ENCODE results near the gene INHBB. TPM values are rescaled to one million over a fixed set of nuclear protein-coding genes. Genes with fewer than 3 reads are reported as not detected.
"Not testable (repeated sequence)": the region's sequence is repeated elsewhere in the genome, so short reads cannot be mapped to it uniquely, and the experiment has no call there.

INHBB gene
- total RNA-seq, 1 donor from 2014 or later: not detected

DNA sequence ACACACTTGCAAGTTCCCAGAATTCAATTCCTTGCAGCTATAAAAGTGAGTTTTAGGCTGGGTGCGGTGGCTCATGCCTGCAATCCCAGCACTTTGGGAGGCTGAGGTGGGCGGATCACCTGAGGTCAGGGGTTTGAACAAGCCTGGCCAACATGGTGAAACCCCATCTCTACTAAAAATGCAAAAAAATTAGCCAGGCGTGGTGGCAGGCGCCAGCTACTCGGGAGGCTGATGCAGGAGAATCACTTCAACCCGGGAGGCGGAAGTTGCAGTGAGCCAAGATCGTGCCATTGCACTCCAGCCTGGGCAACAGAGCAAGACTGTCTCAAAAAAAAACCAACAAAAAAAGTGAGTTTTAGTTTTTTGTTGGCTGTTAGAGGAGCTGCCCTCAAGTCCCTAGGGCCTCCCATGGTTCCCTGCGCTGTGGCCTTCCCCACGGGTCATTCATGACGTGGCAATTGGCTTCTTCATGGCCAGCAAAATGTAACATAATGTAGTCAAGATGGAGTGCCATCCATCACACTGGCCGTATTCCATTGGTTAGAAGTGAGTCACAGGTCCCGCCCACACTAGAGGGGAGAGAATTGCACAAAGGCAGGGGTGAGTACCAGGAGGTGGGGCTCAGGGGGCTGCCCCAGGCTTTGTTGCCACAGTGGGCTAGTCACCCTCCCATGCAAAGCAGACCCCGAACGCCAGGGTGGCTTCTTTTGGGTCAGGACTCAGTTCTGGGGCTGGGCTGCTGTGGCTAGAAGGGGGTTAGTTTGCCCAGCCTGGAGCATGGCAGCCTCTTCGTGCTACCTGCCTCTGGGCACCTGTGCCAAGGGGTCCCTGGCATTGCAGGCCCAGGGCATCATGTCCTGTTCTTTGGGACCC, 37.7 kb upstream of the INHBB start:
- TF ChIP-seq, protein P1, sequence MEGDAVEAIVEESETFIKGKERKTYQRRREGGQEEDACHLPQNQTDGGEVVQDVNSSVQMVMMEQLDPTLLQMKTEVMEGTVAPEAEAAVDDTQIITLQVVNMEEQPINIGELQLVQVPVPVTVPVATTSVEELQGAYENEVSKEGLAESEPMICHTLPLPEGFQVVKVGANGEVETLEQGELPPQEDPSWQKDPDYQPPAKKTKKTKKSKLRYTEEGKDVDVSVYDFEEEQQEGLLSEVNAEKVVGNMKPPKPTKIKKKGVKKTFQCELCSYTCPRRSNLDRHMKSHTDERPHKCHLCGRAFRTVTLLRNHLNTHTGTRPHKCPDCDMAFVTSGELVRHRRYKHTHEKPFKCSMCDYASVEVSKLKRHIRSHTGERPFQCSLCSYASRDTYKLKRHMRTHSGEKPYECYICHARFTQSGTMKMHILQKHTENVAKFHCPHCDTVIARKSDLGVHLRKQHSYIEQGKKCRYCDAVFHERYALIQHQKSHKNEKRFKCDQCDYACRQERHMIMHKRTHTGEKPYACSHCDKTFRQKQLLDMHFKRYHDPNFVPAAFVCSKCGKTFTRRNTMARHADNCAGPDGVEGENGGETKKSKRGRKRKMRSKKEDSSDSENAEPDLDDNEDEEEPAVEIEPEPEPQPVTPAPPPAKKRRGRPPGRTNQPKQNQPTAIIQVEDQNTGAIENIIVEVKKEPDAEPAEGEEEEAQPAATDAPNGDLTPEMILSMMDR (IDR thresholded peaks at IDR 0.05; ENCODE audit: unreplicated experiment): no peak
- Mint-ChIP-seq H3K9me3 (no peaks in the 10 kb centered on the region), H3K27ac (no peak overlapping the region)

DNA sequence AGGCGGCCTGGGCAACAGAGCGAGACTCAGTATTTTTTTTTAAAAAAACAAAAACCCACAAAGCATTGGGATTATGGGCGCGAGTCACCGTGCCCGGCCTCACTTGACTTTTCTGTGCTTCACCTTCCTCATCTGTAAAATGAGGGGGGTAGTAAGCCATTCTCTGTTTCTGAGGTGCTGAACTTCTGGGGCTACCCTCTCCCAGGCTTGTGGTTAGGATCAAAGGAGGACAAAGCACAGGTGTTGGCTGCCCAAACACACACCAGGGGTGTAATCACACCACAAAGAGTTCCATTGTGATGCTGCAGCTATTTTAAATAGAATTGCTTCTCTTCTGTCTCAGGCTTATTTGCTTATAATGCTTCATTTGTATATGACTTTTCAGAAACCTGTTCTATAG, 35.8 kb upstream of the INHBB start:
- DNase-seq (ENCODE audit: low spot score in 2 of 2, unreplicated experiment in 2 of 2): no peak
- peaks cover 15% of the 10 kb centered on the region for H3K4me1 Mint-ChIP-seq
- peaks cover 17% of the 10 kb centered on the region for H3K27me3 Mint-ChIP-seq (ENCODE audit: low read depth)
- no peak overlapping the region for H3K27ac Mint-ChIP-seq
- TF ChIP-seq, protein P1 (IDR thresholded peaks at IDR 0.05; ENCODE audit: unreplicated experiment): no peak
- no peaks in the 10 kb centered on the region for H3K36me3 Mint-ChIP-seq
- no peaks in the 10 kb centered on the region for H3K9me3 Mint-ChIP-seq
- H3K4me3 Mint-ChIP-seq: no peak overlapping the region

More for the DNA sequence above, 37.7 kb upstream of the INHBB start:
- Mint-ChIP-seq H3K27me3 (ENCODE audit: low read depth) (peaks cover 5% of the 10 kb centered on the region), H3K4me1 (peaks cover 13% of the 10 kb centered on the region), H3K4me3 (no peak overlapping the region), H3K36me3 (peaks cover 5% of the 10 kb centered on the region)
- DNase-seq (ENCODE audit: low spot score in 2 of 2, unreplicated experiment in 2 of 2): no peak

DNA sequence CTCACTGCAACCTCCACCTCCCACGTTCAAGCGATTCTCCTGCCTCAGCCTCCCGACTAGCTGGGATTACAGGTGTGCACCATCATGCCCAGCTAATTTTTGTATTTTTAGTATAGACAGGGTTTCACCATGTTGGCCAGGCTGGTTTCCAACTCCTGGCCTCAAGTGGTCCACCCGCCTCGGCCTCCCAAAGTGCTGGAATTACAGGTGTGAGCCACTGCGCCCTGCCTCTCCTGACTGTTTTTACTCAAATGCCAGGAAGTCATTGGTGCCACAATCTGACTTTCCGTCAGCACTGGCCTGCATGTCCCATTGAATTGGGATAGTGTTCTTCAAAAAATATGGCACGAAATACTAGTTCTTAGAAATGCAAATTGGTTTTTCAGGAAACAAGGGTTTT, 35.1 kb upstream of the INHBB start:
- peaks cover 23% of the 10 kb centered on the region for H3K27me3 Mint-ChIP-seq (ENCODE audit: low read depth)
- not testable (repeated sequence) for H3K27ac Mint-ChIP-seq; H3K4me3 Mint-ChIP-seq; DNase-seq (ENCODE audit: low spot score in 2 of 2, unreplicated experiment in 2 of 2); H3K9me3 Mint-ChIP-seq; H3K36me3 Mint-ChIP-seq
- peaks cover 15% of the 10 kb centered on the region for H3K4me1 Mint-ChIP-seq

DNA sequence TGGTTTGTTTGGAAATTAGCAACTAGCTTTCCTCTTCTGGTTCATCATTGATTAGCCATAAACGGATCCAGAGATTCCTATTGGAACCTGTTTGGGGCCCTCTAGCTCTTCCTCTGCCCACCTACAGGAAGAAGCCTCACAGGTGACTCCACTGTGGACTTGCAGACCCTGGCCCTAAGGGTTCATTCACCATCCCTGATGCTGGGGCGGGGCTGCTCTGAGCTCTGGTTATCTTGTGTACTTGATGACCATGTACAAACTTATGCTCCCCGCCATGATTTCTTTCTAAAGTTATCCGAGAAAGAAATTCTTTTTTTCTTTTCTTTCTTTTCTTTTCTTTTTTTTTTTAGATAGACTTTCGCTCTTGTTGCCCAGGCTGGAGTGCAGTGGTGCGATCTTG, 33.9 kb upstream of the INHBB start:
- no peak for DNase-seq (ENCODE audit: low spot score in 2 of 2, unreplicated experiment in 2 of 2)
- peaks cover 28% of the 10 kb centered on the region for H3K27me3 Mint-ChIP-seq (ENCODE audit: low read depth)
- H3K27ac Mint-ChIP-seq: no peak overlapping the region
- no peak overlapping the region for H3K4me3 Mint-ChIP-seq
- peaks cover 15% of the 10 kb centered on the region for H3K4me1 Mint-ChIP-seq
- H3K36me3 Mint-ChIP-seq: no peaks in the 10 kb centered on the region
- TF ChIP-seq, protein P1 (IDR thresholded peaks at IDR 0.05; ENCODE audit: unreplicated experiment): no peak
- H3K9me3 Mint-ChIP-seq: no peaks in the 10 kb centered on the region

DNA sequence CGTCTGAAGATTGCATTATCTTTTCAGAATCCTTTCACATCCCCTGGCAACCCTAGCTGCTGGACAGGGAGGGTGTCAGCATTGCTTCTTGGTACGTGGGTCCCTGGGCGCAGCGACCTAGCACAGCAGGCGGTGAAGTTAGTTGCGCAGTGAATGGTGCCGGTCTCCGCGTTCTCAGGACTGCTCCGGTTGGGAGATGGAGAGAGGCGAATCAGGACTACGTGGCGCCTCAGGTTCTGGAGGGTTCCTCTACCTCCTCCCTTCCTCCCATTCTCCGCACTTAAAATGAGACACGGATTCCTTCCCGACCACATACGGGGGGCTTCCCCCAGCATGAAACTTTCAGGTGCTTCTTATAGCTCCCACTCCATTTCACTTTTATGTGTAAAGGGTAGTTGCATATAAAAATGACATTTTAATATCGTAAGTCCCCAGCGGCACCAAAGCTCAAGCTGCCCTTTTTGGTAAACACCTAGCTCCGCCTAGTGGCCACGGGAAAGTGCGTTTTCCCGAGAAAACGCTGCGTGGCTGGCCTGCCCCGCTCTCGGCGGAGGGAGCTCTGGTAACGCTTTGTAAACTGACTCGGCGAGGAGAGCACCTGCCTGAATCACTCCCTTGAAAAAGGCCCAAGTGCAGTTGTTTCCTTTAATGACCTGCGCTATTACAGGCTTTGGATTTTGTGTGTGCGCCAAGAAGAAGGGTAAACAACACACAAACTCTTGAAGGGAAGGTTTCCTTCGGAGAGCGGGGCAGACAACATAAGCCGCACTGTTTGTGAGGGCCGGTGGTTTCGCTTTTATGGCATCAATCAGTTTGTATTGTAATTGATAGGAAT, 32.9 kb upstream of the INHBB start:
- Mint-ChIP-seq H3K9me3 (no peaks in the 10 kb centered on the region), H3K27ac (no peak overlapping the region), H3K4me3 (peak overlapping the region; percentile 67), H3K4me1 (peaks cover 10% of the 10 kb centered on the region), H3K27me3 (ENCODE audit: low read depth) (peaks cover 28% of the 10 kb centered on the region), H3K36me3 (no peaks in the 10 kb centered on the region)
- DNase-seq (ENCODE audit: low spot score in 2 of 2, unreplicated experiment in 2 of 2): peak; percentile 49 to 85
- TF ChIP-seq, protein P1 (IDR thresholded peaks at IDR 0.05; ENCODE audit: unreplicated experiment): peak; percentile 85
